B cell (primary cell): ENCODE data around the gene RNF187. TPM values are rescaled to one million over a fixed set of nuclear protein-coding genes. Genes with fewer than 3 reads are reported as not detected.

Experiments
- ATAC-seq: fragments of 200-7000 bp; cut with Tn5 transposase; one replicate; pipeline ENCODE4 v1.10.0; 2021; ENCODE audit warnings: low read depth, mild to moderate bottlenecking, moderate number of reproducible peaks, moderate library complexity
- CTCF ChIA-PET: fragments of 350-600 bp; sonication (Branson Sonifier 250); formaldehyde crosslinking; loops from one replicate; lab custom pipeline; 2021; ENCODE audit warnings: antibody characterized with exemption, inconsistent platforms; lab: Charles Lee
- POLR2A ChIA-PET: fragments of 350-600 bp; sonication (Branson Sonifier 250); formaldehyde crosslinking; loops from one replicate; lab custom pipeline; 2021; ENCODE audit warnings: antibody characterized with exemption; lab: Charles Lee
- DNase-seq: peaks from one replicate; pipeline ENCODE4 v3.0.0; 2013
- H2AFZ ChIP-seq: 2 replicates; pipeline ENCODE4 v1.6.1; 2012; ENCODE audit warnings: mild to moderate bottlenecking, low read depth, low read length; ENCODE audit not compliant: insufficient read depth, poor library complexity, severe bottlenecking
- H3K27ac ChIP-seq, 2 donors: 1 replicate in 1 of 2; 2 replicates in 1 of 2; pipeline ENCODE4 v1.5.1; 2012 to 2013; ENCODE audit warnings: low read length in 2 of 2, mild to moderate bottlenecking in 2 of 2, moderate library complexity in 1 of 2
- H3K27me3 ChIP-seq, 4 experiments: fragments of 200-600 bp in 1 of 4; sonication (generic) in 1 of 4; replicated peaks in 1 of 4; 1 replicate in 2 of 4; 2 replicates in 2 of 4; pipeline versions ENCODE4 v1.6.1 to v1.7.0; 2013 to 2016; ENCODE audit warnings: low read length in 3 of 4, mild to moderate bottlenecking in 2 of 4, mixed read lengths in 1 of 4, moderate library complexity in 1 of 4; ENCODE audit not compliant: insufficient read depth in 4 of 4, control insufficient read depth in 3 of 4; ENCODE audit errors: control extremely low read depth in 1 of 4
- H3K36me3 ChIP-seq, 2 experiments: replicated peaks in 1 of 2; 1 replicate in 1 of 2; 2 replicates in 1 of 2; pipeline versions ENCODE4 v1.6.1 to v1.7.1; 2013; ENCODE audit warnings: low read length in 1 of 2; ENCODE audit not compliant: insufficient read depth in 2 of 2, control insufficient read depth in 1 of 2; ENCODE audit errors: control extremely low read depth in 1 of 2, extremely low read depth in 1 of 2
- H3K4me1 ChIP-seq, 2 donors: fragments of 200-600 bp in 1 of 2; sonication (generic) in 1 of 2; 1 replicate in 1 of 2; 2 replicates in 1 of 2; pipeline versions ENCODE4 v1.5.1 to v1.6.1; 2013 to 2017; ENCODE audit warnings: low read length in 2 of 2; ENCODE audit not compliant: control insufficient read depth in 2 of 2, insufficient read depth in 2 of 2
- H3K4me2 ChIP-seq: replicated peaks from 2 replicates; pipeline ENCODE3; 2012; ENCODE audit warnings: mild to moderate bottlenecking, low read depth, low read length; ENCODE audit not compliant: poor library complexity, severe bottlenecking
- H3K4me3 ChIP-seq, 5 experiments: fragments of 200-600 bp in 1 of 5; sonication (generic) in 1 of 5; 1 replicate in 3 of 5; 2 replicates in 2 of 5; pipeline versions ENCODE4 v1.5.1 to v1.7.0; 2011 to 2016; ENCODE audit warnings: low read length in 4 of 5, mild to moderate bottlenecking in 4 of 5, low read depth in 2 of 5, control low read depth in 1 of 5, moderate library complexity in 1 of 5; ENCODE audit not compliant: insufficient read depth in 1 of 5; ENCODE audit errors: control extremely low read depth in 1 of 5, extremely low read depth in 1 of 5
- H3K79me2 ChIP-seq: fragments of 200-600 bp; sonication (generic); one replicate; pipeline ENCODE4 v1.6.0; 2016; ENCODE audit warnings: low read length; ENCODE audit not compliant: control insufficient read depth, insufficient read depth
- H3K9ac ChIP-seq: fragments of 200-600 bp; sonication (generic); 2 replicates; pipeline ENCODE4 v1.6.1; 2017; ENCODE audit warnings: mild to moderate bottlenecking, low read length, moderate library complexity
- H3K9me3 ChIP-seq, 3 donors: one replicate each; pipeline versions ENCODE4 v1.6.1 to v1.7.1; 2013; ENCODE audit warnings: low read length in 2 of 3; ENCODE audit not compliant: control insufficient read depth in 2 of 3, insufficient read depth in 1 of 3; ENCODE audit errors: control extremely low read depth in 1 of 3
- H4K20me1 ChIP-seq: 2 replicates; pipeline ENCODE4 v1.6.0; 2012; ENCODE audit warnings: mild to moderate bottlenecking, low read length; ENCODE audit not compliant: insufficient read depth, control insufficient read depth, poor library complexity, severe bottlenecking
- H3K27ac Mint-ChIP-seq: one replicate; pipeline ENCODE4 v1.8.0; 2021; ENCODE audit warnings: mixed read lengths
- H3K27me3 Mint-ChIP-seq: one replicate; pipeline ENCODE4 v1.8.0; 2021; ENCODE audit warnings: mixed read lengths
- H3K4me1 Mint-ChIP-seq: one replicate; pipeline ENCODE4 v1.8.0; 2021; ENCODE audit warnings: mixed read lengths
- H3K4me3 Mint-ChIP-seq: one replicate; pipeline ENCODE4 v1.8.0; 2021; ENCODE audit warnings: mixed read lengths
- H3K9me3 Mint-ChIP-seq: one replicate; pipeline ENCODE4 v1.8.0; 2022; ENCODE audit warnings: mixed read lengths; ENCODE audit not compliant: insufficient read depth
- EZH2 ChIP-seq: IDR thresholded peaks from 2 replicates; pipeline ENCODE4 v1.6.1; 2012; ENCODE audit warnings: borderline replicate concordance, low read depth, mild to moderate bottlenecking, moderate library complexity, low read length; ENCODE audit not compliant: insufficient read depth, poor library complexity, severe bottlenecking
- WGBS: methylation state at CpG from one replicate; pipeline ENCODE4 v1.1.5; 2013; ENCODE audit warnings: missing lambda C conversion rate; ENCODE audit not compliant: insufficient coverage; 5-methylcytosine and 5-hydroxymethylcytosine counted together
- intact Hi-C: fragments of 100-400 bp; cut with micrococcal nuclease; formaldehyde crosslinking; loops from one replicate; pipeline ENCODE4 v1.10.0; 2022
- polyA plus RNA-seq: library from polyadenylated mRNA; depleted of rRNA; stranded (reverse); fragments of >200 nt; gene quantifications from 2 replicates; pipeline ENCODE4 v1.2.3, GENCODE V29; 2012
- total RNA-seq, 2 donors: library from RNA; stranded (reverse); fragments of 120-200 nt in 1 of 2; gene quantifications; 1 replicate in 1 of 2; 2 replicates in 1 of 2; pipeline versions ENCODE4 v1.2.3 to v1.2.4, GENCODE V29; 2013 to 2022
- TF ChIP-seq, protein P1 (sequence below): fragments of 200-600 bp; IDR thresholded peaks from one replicate; pipeline ENCODE4 v1.8.0; 2022; ENCODE audit warnings: antibody characterized with exemption, mild to moderate bottlenecking

The RNF187 gene
- total and polyA plus RNA-seq, 2 donors (not counting 1 experiment from before 2014, with no cell fraction given) = 25.5 to 67.3 TPM

DNA sequence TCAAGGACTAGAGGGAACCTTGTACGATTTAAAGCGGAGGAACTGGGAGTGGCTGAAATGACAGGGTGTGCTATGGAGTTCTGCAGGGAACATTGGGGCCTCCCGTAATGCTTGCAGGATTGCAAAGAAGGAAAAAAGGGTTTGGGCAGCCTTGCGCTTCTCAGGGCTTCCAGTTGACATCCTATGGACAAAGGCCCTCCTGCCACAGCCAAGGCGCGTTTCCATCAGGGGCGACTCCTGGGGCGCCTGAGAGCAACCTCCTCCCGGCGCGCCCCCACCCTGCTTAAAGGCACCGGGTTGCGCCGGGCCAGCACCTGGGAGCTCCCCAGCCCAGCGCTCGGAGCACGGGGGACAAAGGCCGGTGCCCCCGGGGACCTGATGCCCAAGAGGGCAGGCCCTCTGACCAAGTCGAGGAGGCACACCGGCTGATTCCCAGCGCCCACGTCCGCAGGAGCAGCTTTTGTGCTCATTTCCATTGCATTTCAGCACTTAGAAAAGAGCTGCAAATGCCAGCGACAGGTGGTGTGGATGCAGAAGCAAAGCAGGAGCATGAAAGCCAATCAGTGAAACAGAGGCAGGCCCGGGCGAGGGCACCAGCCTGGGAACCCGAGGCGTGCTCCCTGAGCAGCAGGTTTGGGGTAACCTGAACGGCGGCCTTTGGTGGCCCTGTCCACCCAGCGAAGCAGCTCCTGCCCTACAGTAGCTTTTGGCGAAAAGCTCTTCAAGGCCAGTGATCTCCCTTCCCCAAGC is 17.6 kb upstream of the RNF187 start:
- H3K4me3 Mint-ChIP-seq = no peak overlapping the region
- POLR2A ChIA-PET = no interaction called here

More for the DNA sequence above, 17.6 kb upstream of the RNF187 start:
- TF ChIP-seq EZH2 = no peak
- TF ChIP-seq, protein P1, sequence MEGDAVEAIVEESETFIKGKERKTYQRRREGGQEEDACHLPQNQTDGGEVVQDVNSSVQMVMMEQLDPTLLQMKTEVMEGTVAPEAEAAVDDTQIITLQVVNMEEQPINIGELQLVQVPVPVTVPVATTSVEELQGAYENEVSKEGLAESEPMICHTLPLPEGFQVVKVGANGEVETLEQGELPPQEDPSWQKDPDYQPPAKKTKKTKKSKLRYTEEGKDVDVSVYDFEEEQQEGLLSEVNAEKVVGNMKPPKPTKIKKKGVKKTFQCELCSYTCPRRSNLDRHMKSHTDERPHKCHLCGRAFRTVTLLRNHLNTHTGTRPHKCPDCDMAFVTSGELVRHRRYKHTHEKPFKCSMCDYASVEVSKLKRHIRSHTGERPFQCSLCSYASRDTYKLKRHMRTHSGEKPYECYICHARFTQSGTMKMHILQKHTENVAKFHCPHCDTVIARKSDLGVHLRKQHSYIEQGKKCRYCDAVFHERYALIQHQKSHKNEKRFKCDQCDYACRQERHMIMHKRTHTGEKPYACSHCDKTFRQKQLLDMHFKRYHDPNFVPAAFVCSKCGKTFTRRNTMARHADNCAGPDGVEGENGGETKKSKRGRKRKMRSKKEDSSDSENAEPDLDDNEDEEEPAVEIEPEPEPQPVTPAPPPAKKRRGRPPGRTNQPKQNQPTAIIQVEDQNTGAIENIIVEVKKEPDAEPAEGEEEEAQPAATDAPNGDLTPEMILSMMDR = no peak
- peaks cover 0 to 22% (median 0%) of the 10 kb centered on the region in 3 donors for H3K9me3 ChIP-seq
- no peak overlapping the region for H2AFZ ChIP-seq
- H3K4me1 ChIP-seq = peaks cover 9 to 16% of the 10 kb centered on the region in 2 donors
- H3K4me2 ChIP-seq = no peak overlapping the region
- H3K27me3 Mint-ChIP-seq = peaks cover 77% of the 10 kb centered on the region
- CTCF ChIA-PET = no interaction called here
- intact Hi-C loops = no loop called here
- DNase-seq (no peak), ATAC-seq (no peak)
- no peaks in the 10 kb centered on the region for H3K9me3 Mint-ChIP-seq
- H3K27ac ChIP-seq = no peak overlapping the region
- H3K27me3 ChIP-seq = peaks cover 0 to 72% (median 48%) of the 10 kb centered on the region in 4 experiments
- H3K4me3 ChIP-seq = no peak overlapping the region
- WGBS = 26% methylated on average over 32 of the region's 33 CpGs
- H3K79me2 ChIP-seq = no peaks in the 10 kb centered on the region
- no peak overlapping the region for H3K9ac ChIP-seq
- H3K4me1 Mint-ChIP-seq = peaks cover 11% of the 10 kb centered on the region
- no peaks in the 10 kb centered on the region for H3K36me3 ChIP-seq
- H4K20me1 ChIP-seq = no peaks in the 10 kb centered on the region
- no peak overlapping the region for H3K27ac Mint-ChIP-seq
